ENCODE results near the gene SPIN1.

SPIN1 gene

DNA sequence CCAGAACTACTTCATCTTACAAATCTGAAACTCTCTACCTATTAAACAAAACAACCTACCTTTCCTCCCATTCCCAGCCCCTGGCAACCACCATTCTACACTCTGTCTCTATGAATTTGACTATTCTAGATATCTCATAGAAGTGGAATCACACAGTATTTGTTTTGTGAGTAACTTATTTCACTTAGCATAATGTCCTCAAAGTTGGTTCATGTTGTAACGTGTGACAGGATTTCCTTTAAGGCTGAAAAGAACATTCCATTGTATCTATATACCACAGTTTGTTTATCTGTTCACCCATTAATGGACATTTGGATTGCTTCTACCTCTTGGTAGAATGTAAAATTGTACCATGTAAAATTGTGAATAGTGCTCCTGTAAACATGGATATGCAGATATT, 76.6 kb downstream of the SPIN1 start:
- Histone ChIP-seq H3K4me3 (ENCODE audit: low read depth in 1 of 2, low read length in 2 of 2) (no peak overlapping the region), H3K27me3 (ENCODE audit: low read depth, low read length) (no peaks in the 10 kb centered on the region), H3K9me3 (ENCODE audit: control insufficient read depth in 1 of 2, low read length in 2 of 2) (no peaks in the 10 kb centered on the region), H3K4me1 (ENCODE audit: control insufficient read depth in 1 of 2, insufficient read depth in 2 of 2, low read length in 2 of 2) (no peaks in the 10 kb centered on the region), H3K36me3 (ENCODE audit: control insufficient read depth in 1 of 2, insufficient read depth in 2 of 2, low read length in 2 of 2) (peaks cover 15 to 17% of the 10 kb centered on the region in 2 donors), H3K27ac (ENCODE audit: low read length) (no peak overlapping the region)

DNA sequence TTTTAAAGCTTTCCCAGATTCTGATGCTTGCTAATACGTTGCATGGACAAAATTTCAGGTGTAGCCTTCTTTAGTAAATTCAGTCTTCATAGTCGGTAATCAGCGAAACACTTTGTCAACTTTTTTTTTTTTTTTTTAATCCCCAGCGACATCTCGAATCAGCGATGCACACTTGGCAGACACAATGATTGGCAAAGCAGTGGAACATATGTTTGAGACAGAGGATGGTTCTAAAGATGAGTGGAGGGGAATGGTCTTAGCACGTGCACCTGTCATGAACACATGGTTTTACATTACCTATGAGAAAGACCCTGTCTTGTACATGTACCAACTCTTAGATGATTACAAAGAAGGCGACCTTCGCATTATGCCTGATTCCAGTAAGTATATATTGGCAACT, 80.0 kb downstream of the SPIN1 start:
- Histone ChIP-seq H3K27ac (ENCODE audit: low read length) (no peak overlapping the region), H3K36me3 (ENCODE audit: control insufficient read depth in 1 of 2, insufficient read depth in 2 of 2, low read length in 2 of 2) (peaks cover 10 to 19% of the 10 kb centered on the region in 2 donors), H3K4me1 (ENCODE audit: control insufficient read depth in 1 of 2, insufficient read depth in 2 of 2, low read length in 2 of 2) (no peaks in the 10 kb centered on the region), H3K9me3 (ENCODE audit: control insufficient read depth in 1 of 2, low read length in 2 of 2) (no peaks in the 10 kb centered on the region), H3K4me3 (ENCODE audit: low read depth in 1 of 2, low read length in 2 of 2) (no peak overlapping the region), H3K27me3 (ENCODE audit: low read depth, low read length) (no peaks in the 10 kb centered on the region)

DNA sequence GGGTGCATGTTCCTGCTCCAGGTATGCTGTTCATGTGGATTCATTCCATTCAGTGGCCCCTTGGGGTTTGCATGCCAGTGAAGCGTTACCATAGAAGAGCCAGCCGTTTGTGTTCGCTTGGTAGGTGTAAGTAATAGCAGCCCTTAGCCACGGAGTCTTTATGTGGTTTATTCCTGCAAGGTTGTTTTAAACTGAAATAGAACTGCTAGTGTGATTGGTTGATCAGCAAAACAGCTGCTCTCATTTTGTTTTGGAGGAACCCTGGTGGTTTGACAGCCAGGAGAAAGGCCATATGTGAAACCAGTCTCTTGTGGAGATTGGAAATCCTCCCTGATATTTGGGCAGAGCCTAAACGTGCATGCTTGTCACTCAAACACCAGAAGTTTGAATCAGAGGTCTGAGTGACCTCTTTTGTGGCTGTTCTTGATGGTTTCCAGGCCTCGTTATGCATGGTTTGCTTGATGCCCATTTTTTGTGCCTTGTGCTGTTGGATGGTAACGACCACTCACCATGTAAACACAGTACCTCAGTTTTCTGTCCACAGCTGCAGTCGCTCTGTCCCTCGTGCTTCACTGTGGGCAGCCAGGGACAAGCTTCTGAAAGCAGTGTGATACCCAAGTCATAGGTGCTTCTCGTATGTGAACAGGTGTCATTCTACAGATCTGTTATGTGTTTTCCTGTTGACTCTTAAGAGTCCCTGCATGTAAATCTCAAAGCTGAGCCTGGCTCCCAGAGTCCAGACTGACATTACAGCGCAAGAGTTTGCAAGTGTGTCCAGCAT, 88.4 kb downstream of the SPIN1 start:
- H3K27me3 ChIP-seq (ENCODE audit: low read depth, low read length): no peaks in the 10 kb centered on the region
- peaks cover 13 to 35% of the 10 kb centered on the region in 2 donors for H3K36me3 ChIP-seq (ENCODE audit: control insufficient read depth in 1 of 2, insufficient read depth in 2 of 2, low read length in 2 of 2)
- H3K27ac ChIP-seq (ENCODE audit: low read length): no peak overlapping the region
- H3K4me3 ChIP-seq (ENCODE audit: low read depth in 1 of 2, low read length in 2 of 2): no peak overlapping the region
- no peaks in the 10 kb centered on the region for H3K4me1 ChIP-seq (ENCODE audit: control insufficient read depth in 1 of 2, insufficient read depth in 2 of 2, low read length in 2 of 2)
- no peaks in the 10 kb centered on the region for H3K9me3 ChIP-seq (ENCODE audit: control insufficient read depth in 1 of 2, low read length in 2 of 2)

DNA sequence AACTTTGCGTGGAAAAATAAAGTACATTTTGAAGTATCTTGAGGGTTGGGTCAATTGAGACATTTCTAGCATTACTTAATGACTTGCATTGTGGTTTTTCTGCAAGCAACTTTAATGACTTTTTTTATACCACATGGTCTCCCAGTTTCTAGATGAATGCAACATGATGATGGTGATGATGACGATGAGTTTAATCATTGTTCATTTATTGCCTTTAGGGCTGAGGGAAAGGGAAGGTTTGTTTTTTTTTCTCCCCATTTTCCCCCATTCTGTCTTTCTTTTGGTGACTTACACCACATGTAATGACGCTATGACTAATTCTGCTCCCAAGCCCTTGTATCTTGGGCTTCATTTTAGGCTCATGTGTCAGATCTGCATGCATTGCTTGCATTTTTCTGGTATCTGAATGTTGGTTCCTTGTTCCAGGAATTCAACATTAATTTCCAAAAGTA, 89.1 kb downstream of the SPIN1 start:
- H3K4me3 ChIP-seq (ENCODE audit: low read depth in 1 of 2, low read length in 2 of 2): no peak overlapping the region
- H3K4me1 ChIP-seq (ENCODE audit: control insufficient read depth in 1 of 2, insufficient read depth in 2 of 2, low read length in 2 of 2): no peaks in the 10 kb centered on the region
- no peak overlapping the region for H3K27ac ChIP-seq (ENCODE audit: low read length)
- peaks cover 13 to 32% of the 10 kb centered on the region in 2 donors for H3K36me3 ChIP-seq (ENCODE audit: control insufficient read depth in 1 of 2, insufficient read depth in 2 of 2, low read length in 2 of 2)
- H3K27me3 ChIP-seq (ENCODE audit: low read depth, low read length): no peaks in the 10 kb centered on the region
- no peaks in the 10 kb centered on the region for H3K9me3 ChIP-seq (ENCODE audit: control insufficient read depth in 1 of 2, low read length in 2 of 2)

DNA sequence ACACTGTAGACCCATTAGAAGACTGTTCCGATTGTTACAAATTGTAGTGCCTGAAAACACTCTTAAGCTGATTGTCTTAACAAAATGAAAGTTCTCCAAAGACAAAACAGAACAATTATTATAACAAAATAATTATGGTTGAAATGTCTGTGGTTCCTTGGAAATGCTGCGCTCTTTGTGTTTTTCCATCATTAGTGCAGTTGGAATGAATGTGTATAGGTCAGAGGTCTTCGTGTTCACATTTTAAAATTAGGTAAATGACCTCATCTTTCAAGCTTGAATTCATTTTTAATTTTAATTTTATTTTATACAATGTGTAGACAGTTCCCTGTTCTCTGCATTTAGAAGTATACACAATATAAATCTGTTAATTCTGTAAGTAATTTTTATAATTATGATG, 90.0 kb downstream of the SPIN1 start:
- no peaks in the 10 kb centered on the region for H3K4me1 ChIP-seq (ENCODE audit: control insufficient read depth in 1 of 2, insufficient read depth in 2 of 2, low read length in 2 of 2)
- no peak overlapping the region for H3K27ac ChIP-seq (ENCODE audit: low read length)
- H3K36me3 ChIP-seq (ENCODE audit: control insufficient read depth in 1 of 2, insufficient read depth in 2 of 2, low read length in 2 of 2): peaks cover 13 to 31% of the 10 kb centered on the region in 2 donors
- H3K27me3 ChIP-seq (ENCODE audit: low read depth, low read length): no peaks in the 10 kb centered on the region
- no peaks in the 10 kb centered on the region for H3K9me3 ChIP-seq (ENCODE audit: control insufficient read depth in 1 of 2, low read length in 2 of 2)
- H3K4me3 ChIP-seq (ENCODE audit: low read depth in 1 of 2, low read length in 2 of 2): no peak overlapping the region

DNA sequence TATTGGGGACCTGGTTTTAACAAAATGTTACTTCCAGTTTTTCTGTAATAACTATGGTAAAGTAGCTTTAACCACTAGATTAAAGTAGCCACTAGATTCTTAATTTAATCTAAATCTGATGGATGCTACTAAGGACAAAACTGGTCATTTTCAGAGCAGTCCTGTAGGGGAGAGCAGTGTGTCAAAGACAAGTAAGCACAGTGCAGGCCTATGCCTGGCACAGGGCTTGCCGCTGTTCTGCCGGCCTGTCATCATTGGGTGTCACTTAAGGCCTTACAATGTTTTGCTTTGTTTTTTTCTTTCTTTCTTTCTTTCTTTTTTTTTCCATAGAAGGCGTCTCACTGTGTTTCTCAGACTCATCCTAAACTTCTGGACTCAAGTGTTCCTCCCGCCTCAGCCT, 93.7 kb downstream of the SPIN1 start:
- Histone ChIP-seq H3K27me3 (ENCODE audit: low read depth, low read length) (no peaks in the 10 kb centered on the region), H3K36me3 (ENCODE audit: control insufficient read depth in 1 of 2, insufficient read depth in 2 of 2, low read length in 2 of 2) (peaks cover 9% of the 10 kb centered on the region in 2 donors)

DNA sequence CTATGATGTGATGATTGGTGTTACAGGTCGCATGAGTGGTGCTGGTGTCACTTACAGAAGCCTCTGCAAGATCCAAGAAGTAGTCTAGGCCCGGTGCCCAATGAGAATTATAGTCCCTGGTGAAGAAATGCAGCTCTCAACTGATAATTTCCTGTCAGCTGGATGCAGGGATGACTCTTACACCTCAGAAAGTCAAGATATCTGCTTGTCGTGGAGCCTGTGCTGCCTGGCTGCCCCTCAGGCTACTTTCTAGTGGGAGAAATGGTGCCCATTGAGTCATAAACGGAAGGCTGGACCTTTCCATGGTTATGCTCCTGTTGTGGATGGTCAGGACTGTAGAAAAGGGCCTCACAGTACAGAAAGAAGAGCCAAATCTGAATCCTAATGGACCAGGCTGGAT, 99.9 kb downstream of the SPIN1 start:
- Histone ChIP-seq H3K9me3 (ENCODE audit: control insufficient read depth in 1 of 2, low read length in 2 of 2) (no peaks in the 10 kb centered on the region), H3K4me3 (ENCODE audit: low read depth in 1 of 2, low read length in 2 of 2) (no peak overlapping the region), H3K27me3 (ENCODE audit: low read depth, low read length) (no peaks in the 10 kb centered on the region), H3K36me3 (ENCODE audit: control insufficient read depth in 1 of 2, insufficient read depth in 2 of 2, low read length in 2 of 2) (peaks cover 5 to 7% of the 10 kb centered on the region in 2 donors), H3K27ac (ENCODE audit: low read length) (no peak overlapping the region), H3K4me1 (ENCODE audit: control insufficient read depth in 1 of 2, insufficient read depth in 2 of 2, low read length in 2 of 2) (no peaks in the 10 kb centered on the region)

More for the DNA sequence above, 93.7 kb downstream of the SPIN1 start:
- Histone ChIP-seq H3K27ac (ENCODE audit: low read length) (no peak overlapping the region), H3K4me3 (ENCODE audit: low read depth in 1 of 2, low read length in 2 of 2) (no peak overlapping the region), H3K9me3 (ENCODE audit: control insufficient read depth in 1 of 2, low read length in 2 of 2) (no peaks in the 10 kb centered on the region), H3K4me1 (ENCODE audit: control insufficient read depth in 1 of 2, insufficient read depth in 2 of 2, low read length in 2 of 2) (no peaks in the 10 kb centered on the region)

DNA sequence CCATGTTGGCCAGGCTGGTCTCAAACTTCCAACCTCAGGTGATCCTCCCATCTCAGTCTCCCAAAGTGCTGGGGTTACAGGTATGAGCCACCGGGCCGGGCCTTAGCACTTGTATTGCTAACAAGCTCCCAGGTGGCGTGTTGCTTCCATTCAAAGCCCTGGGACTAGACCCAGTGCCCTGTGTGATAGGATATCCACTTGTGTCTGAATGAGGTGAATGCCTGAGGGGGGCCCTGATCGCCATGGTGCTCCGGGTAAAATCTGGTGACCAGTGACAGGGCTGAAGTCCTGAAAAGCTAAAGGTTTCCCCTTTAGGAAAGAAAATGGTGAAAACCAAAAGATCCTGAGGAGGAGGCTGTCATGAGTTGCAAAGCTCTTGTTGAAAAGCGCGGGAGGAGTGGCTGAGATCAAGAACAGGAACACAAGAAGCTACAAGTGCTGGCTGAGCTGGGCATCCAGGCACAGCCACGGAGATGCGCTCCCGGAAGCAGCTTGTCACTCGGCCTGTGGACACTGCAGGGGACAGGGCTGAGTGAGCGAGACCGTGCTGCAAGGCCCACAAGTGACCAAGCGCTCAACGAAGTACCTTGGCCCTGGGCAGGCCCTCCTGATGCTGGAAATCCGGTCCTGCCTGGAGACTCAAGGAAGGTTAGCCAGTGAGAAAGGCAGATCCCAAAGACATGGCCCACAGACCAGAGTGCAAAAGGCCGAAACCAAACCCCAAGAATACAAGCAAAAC, 106.9 kb downstream of the SPIN1 start:
- Histone ChIP-seq H3K4me1 (ENCODE audit: control insufficient read depth in 1 of 2, insufficient read depth in 2 of 2, low read length in 2 of 2) (no peaks in the 10 kb centered on the region), H3K27me3 (ENCODE audit: low read depth, low read length) (no peaks in the 10 kb centered on the region), H3K36me3 (ENCODE audit: control insufficient read depth in 1 of 2, insufficient read depth in 2 of 2, low read length in 2 of 2) (no peaks in the 10 kb centered on the region), H3K9me3 (ENCODE audit: control insufficient read depth in 1 of 2, low read length in 2 of 2) (no peaks in the 10 kb centered on the region), H3K27ac (ENCODE audit: low read length) (no peak overlapping the region), H3K4me3 (ENCODE audit: low read depth in 1 of 2, low read length in 2 of 2) (no peak overlapping the region)

DNA sequence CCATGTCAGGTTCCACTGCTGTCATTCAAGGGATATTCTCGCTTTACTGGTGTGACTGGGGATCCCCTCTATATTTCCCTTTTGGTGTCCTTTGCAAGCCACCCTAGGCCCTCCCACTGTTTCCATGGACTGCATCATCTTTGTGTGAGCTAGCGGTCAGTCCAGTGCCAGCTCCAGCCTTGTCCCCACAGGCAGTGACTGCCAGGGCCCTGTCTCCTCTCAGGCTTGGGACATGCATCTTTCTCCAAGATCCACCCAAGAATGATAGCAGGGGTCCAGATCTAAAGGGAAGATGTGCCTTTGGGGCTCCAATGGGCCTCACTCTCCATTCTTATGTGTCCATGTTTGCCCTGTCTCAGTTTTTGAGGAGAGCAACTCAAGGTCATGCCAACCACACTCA, 109.0 kb downstream of the SPIN1 start:
- no peaks in the 10 kb centered on the region for H3K36me3 ChIP-seq (ENCODE audit: control insufficient read depth in 1 of 2, insufficient read depth in 2 of 2, low read length in 2 of 2)
- H3K4me3 ChIP-seq (ENCODE audit: low read depth in 1 of 2, low read length in 2 of 2): no peak overlapping the region
- no peaks in the 10 kb centered on the region for H3K4me1 ChIP-seq (ENCODE audit: control insufficient read depth in 1 of 2, insufficient read depth in 2 of 2, low read length in 2 of 2)
- no peaks in the 10 kb centered on the region for H3K27me3 ChIP-seq (ENCODE audit: low read depth, low read length)
- no peaks in the 10 kb centered on the region for H3K9me3 ChIP-seq (ENCODE audit: control insufficient read depth in 1 of 2, low read length in 2 of 2)
- no peak overlapping the region for H3K27ac ChIP-seq (ENCODE audit: low read length)

DNA sequence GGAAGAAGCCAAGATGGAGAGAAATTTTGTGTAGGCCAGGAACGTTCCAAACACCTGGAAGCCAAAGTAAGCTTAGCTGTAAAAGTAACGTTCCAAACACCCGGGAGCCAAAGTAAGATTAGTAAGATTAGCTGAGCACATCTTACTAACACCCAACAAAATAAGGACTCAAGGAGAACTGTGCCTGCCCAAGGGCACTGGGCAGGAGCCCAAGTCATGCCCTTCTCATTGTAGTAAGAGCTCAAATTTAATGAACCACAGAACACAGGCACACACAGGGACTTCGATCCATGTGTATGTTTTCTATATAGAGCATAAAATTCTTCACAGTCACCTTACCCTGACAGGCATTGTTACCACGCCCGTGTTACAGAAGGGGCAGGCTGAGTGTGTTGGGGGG, 110.6 kb downstream of the SPIN1 start:
- Histone ChIP-seq H3K27me3 (ENCODE audit: low read depth, low read length) (no peaks in the 10 kb centered on the region), H3K4me1 (ENCODE audit: control insufficient read depth in 1 of 2, insufficient read depth in 2 of 2, low read length in 2 of 2) (no peaks in the 10 kb centered on the region), H3K9me3 (ENCODE audit: control insufficient read depth in 1 of 2, low read length in 2 of 2) (no peaks in the 10 kb centered on the region), H3K4me3 (ENCODE audit: low read depth in 1 of 2, low read length in 2 of 2) (no peak overlapping the region), H3K36me3 (ENCODE audit: control insufficient read depth in 1 of 2, insufficient read depth in 2 of 2, low read length in 2 of 2) (no peaks in the 10 kb centered on the region), H3K27ac (ENCODE audit: low read length) (no peak overlapping the region)

DNA sequence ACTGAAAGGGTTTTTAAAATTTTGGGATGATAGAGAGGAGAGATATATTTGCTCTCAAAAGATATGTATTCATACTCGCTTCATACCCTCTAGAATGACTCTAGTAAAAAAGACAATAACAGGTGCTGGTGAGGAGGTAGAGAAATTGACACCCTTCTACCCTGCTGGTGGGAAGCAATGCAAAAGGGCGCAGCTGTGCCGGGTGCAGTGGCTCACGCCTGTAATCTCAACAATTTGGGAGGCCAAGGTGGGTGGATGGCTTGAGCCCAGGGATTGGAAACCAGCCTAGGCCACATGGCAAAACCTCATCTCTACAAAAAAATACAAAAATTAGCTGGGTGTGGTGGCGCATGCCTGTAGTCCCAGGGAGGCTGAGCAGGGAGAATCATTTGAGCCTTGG, 112.8 kb downstream of the SPIN1 start:
- no peaks in the 10 kb centered on the region for H3K27me3 ChIP-seq (ENCODE audit: low read depth, low read length)
- H3K4me1 ChIP-seq (ENCODE audit: control insufficient read depth in 1 of 2, insufficient read depth in 2 of 2, low read length in 2 of 2): no peaks in the 10 kb centered on the region

More for the DNA sequence above, 112.8 kb downstream of the SPIN1 start:
- Histone ChIP-seq H3K4me3 (ENCODE audit: low read depth in 1 of 2, low read length in 2 of 2) (no peak overlapping the region), H3K36me3 (ENCODE audit: control insufficient read depth in 1 of 2, insufficient read depth in 2 of 2, low read length in 2 of 2) (no peaks in the 10 kb centered on the region), H3K27ac (ENCODE audit: low read length) (no peak overlapping the region), H3K9me3 (ENCODE audit: control insufficient read depth in 1 of 2, low read length in 2 of 2) (no peaks in the 10 kb centered on the region)
